Mesenchymal stem cell (in vitro differentiated cells and primary cell): ENCODE results near the gene FNDC3B.
A peak's percentile ranks its signal among the peaks of the same experiment; 100 is the strongest.
"Not testable (repeated sequence)": the region's sequence is repeated elsewhere in the genome, so short reads cannot be mapped to it uniquely, and the experiment has no call there.

Source experiments
- DNase-seq: peaks from one replicate; pipeline ENCODE4 v3.0.0-alpha.2; 2013
- H2AFZ ChIP-seq: one replicate; pipeline ENCODE4 v1.6.1; 2013; ENCODE audit warnings: low read depth, mild to moderate bottlenecking, control low read depth, inconsistent platforms, low read length, moderate library complexity
- H2AK5ac ChIP-seq: 2 replicates; pipeline ENCODE4 v1.6.1; 2013; ENCODE audit warnings: low read length, moderate library complexity, mild to moderate bottlenecking, inconsistent platforms; ENCODE audit not compliant: severe bottlenecking
- H2BK120ac ChIP-seq: one replicate; pipeline ENCODE4 v1.6.1; 2013; ENCODE audit warnings: low read depth, mild to moderate bottlenecking, inconsistent platforms, low read length, moderate library complexity
- H2BK12ac ChIP-seq, 2 experiments: one replicate each; pipeline ENCODE4 v1.6.1; 2013; ENCODE audit warnings: inconsistent platforms in 2 of 2, low read length in 2 of 2, mild to moderate bottlenecking in 2 of 2, moderate library complexity in 2 of 2, control low read depth in 1 of 2
- H2BK15ac ChIP-seq: one replicate; pipeline ENCODE4 v1.6.1; 2013; ENCODE audit warnings: mild to moderate bottlenecking, low read depth, inconsistent platforms; ENCODE audit not compliant: poor library complexity, severe bottlenecking
- H2BK5ac ChIP-seq: 2 replicates; pipeline ENCODE4 v1.6.1; 2013; ENCODE audit warnings: low read depth, mild to moderate bottlenecking, low read length, control low read depth, inconsistent platforms; ENCODE audit not compliant: poor library complexity, severe bottlenecking
- H3K14ac ChIP-seq, 2 experiments: one replicate each; pipeline ENCODE4 v1.6.1; 2013; ENCODE audit warnings: inconsistent platforms in 2 of 2, low read length in 2 of 2, control low read depth in 1 of 2, mild to moderate bottlenecking in 1 of 2, moderate library complexity in 1 of 2
- H3K18ac ChIP-seq, 2 experiments: one replicate each; pipeline ENCODE4 v1.6.1; 2013; ENCODE audit warnings: inconsistent platforms in 2 of 2, low read length in 2 of 2, control low read depth in 1 of 2, low read depth in 1 of 2, mild to moderate bottlenecking in 1 of 2
- H3K23ac ChIP-seq, 2 experiments: one replicate each; pipeline ENCODE4 v1.6.1; 2013; ENCODE audit warnings: inconsistent platforms in 2 of 2, low read length in 2 of 2, mild to moderate bottlenecking in 2 of 2, moderate library complexity in 2 of 2, control low read depth in 1 of 2
- H3K27ac ChIP-seq: 2 replicates; pipeline ENCODE4 v1.5.1; 2013; ENCODE audit warnings: mild to moderate bottlenecking, moderate library complexity, low read length, control low read depth, inconsistent platforms; ENCODE audit not compliant: poor library complexity, severe bottlenecking
- H3K27me3 ChIP-seq, 2 experiments: 2 replicates each; pipeline versions ENCODE4 v1.6.1 to v1.7.0; 2013; ENCODE audit warnings: low read length in 2 of 2, mild to moderate bottlenecking in 2 of 2, moderate library complexity in 2 of 2, control low read depth in 1 of 2, inconsistent platforms in 1 of 2; ENCODE audit not compliant: control insufficient read depth in 1 of 2, insufficient read depth in 1 of 2
- H3K36me3 ChIP-seq, 2 experiments: 2 replicates each; pipeline versions ENCODE4 v1.6.1 to v1.7.0; 2013; ENCODE audit warnings: low read length in 2 of 2, control low read depth in 1 of 2, inconsistent platforms in 1 of 2, low read depth in 1 of 2, mild to moderate bottlenecking in 1 of 2; ENCODE audit not compliant: insufficient read depth in 2 of 2, control insufficient read depth in 1 of 2
- H3K4ac ChIP-seq, 2 experiments: one replicate each; pipeline ENCODE4 v1.6.1; 2013; ENCODE audit warnings: inconsistent platforms in 2 of 2, low read length in 2 of 2, mild to moderate bottlenecking in 2 of 2, moderate library complexity in 2 of 2, control low read depth in 1 of 2, low read depth in 1 of 2
- H3K4me1 ChIP-seq: 2 replicates; pipeline ENCODE4 v1.6.1; 2013; ENCODE audit warnings: low read depth, low read length, control low read depth; ENCODE audit not compliant: control insufficient read depth, insufficient read depth
- H3K4me2 ChIP-seq: 2 replicates; pipeline ENCODE4 v1.6.1; 2013; ENCODE audit warnings: low read length, mild to moderate bottlenecking, inconsistent platforms; ENCODE audit not compliant: poor library complexity, severe bottlenecking
- H3K4me3 ChIP-seq, 2 experiments: 2 replicates each; pipeline versions ENCODE4 v1.5.1 to v1.7.0; 2013; ENCODE audit warnings: low read length in 2 of 2, mild to moderate bottlenecking in 2 of 2, control low read depth in 1 of 2, low read depth in 1 of 2; ENCODE audit not compliant: insufficient read depth in 1 of 2
- H3K79me1 ChIP-seq: replicated peaks from 2 replicates; pipeline ENCODE4 v1.6.1; 2013; ENCODE audit warnings: mild to moderate bottlenecking, control low read depth, low read length, inconsistent platforms; ENCODE audit not compliant: poor library complexity, severe bottlenecking
- H3K9ac ChIP-seq: 2 replicates; pipeline ENCODE4 v1.7.0; 2013; ENCODE audit warnings: mild to moderate bottlenecking, low read length, moderate library complexity
- H3K9me3 ChIP-seq: 2 replicates; pipeline ENCODE4 v1.7.0; 2013; ENCODE audit warnings: mild to moderate bottlenecking, low read length; ENCODE audit not compliant: control insufficient read depth
- H4K8ac ChIP-seq: one replicate; pipeline ENCODE4 v1.6.1; 2013; ENCODE audit warnings: inconsistent platforms, mild to moderate bottlenecking, low read length, moderate library complexity
- H4K91ac ChIP-seq: one replicate; pipeline ENCODE4 v1.6.1; 2013; ENCODE audit warnings: mild to moderate bottlenecking, low read length, inconsistent platforms
- WGBS: methylation state at CpG from one replicate; pipeline ENCODE4 v1.1.7; 2013; ENCODE audit warnings: mixed read lengths; 5-methylcytosine and 5-hydroxymethylcytosine counted together

The FNDC3B gene

DNA sequence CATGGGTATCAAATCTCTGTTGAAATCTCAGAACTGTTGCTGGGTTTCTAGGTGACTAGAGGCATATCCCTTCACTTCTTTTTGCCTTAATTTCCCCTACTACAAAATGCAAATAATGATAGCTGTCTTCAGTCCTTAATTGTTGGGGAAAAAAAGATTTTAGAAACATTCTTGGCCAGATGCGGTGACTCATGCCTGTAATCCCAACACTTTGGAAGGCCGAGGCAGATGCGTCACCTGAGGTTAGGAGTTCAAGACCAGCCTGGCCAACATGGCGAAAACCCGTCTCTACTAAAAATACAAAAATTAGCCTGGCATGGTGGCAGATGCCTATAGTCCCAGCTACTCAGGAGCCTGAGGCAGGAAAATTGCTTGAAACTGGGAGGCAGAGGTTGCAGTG is 329.2 kb downstream of the FNDC3B start:
- H3K18ac ChIP-seq, H3K4ac ChIP-seq, H2AK5ac ChIP-seq, H2BK12ac ChIP-seq, H4K91ac ChIP-seq, H3K9ac ChIP-seq, H3K27me3 ChIP-seq, H3K4me1 ChIP-seq, H3K23ac ChIP-seq, H3K14ac ChIP-seq, H4K8ac ChIP-seq, H2BK5ac ChIP-seq, H2BK120ac ChIP-seq, H3K4me3 ChIP-seq, H3K4me2 ChIP-seq, H2AFZ ChIP-seq, H2BK15ac ChIP-seq, H3K9me3 ChIP-seq: not testable (repeated sequence)
- DNase-seq, result peak; percentile 35
- 90% methylated on average over 5 of the region's 5 CpGs for WGBS
- peaks cover 21% of the 10 kb centered on the region for H3K79me1 ChIP-seq
- peaks cover 19 to 99% of the 10 kb centered on the region in 2 experiments for H3K36me3 ChIP-seq
- peak overlapping the region; percentile 85 for H3K27ac ChIP-seq

DNA sequence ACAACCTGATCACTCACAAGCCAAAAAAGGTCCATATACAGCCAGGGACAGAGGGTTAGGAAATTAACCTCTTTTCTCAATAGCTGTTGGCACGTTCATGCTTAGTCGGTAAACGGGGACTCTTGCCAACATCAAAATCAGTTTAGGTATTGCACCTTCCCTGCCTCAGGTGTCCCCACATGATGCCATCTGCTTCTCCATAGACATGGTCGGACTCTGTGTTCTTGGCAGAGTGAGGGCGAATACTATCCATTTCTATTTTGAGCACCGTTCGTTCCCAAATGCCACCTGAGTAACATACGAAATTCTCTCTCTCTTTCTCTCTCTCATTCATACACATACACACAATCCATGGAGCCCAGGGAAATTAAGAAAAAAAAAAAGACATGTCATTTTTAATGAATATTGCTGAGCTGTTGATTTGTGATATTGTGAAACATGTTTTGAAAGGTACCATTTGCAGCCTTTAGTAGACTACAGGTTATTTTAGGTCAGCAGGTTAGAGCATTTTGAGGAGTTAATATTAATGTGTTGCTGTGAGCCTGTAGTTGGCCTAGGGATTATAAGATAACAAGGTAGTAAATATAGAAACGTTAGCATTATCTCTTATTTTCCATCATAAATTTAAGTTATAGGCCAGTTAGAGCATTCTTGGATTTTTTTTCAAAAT is 330.3 kb downstream of the FNDC3B start:
- no peak overlapping the region for H4K8ac ChIP-seq
- 99% methylated on average over 7 of the region's 9 CpGs for WGBS

DNA sequence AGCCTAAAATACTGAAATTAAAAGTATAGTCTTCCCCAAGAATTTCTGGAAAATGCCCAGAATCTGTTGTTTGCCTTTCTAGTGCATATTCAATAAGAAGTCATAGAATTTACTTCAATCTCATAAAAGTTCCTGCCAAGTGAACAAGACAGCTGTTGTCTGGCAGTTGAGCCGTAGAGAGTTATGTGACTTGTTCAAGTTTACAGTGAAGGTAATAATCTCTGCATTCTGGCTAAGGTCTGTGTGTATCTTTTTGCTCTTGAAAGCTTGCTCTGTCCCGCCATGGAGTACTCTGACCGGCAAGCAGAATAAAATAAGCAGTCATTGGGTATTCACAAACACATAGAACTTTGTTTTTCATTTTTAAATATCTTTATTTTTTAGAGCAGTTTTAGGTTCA is 331.0 kb downstream of the FNDC3B start:
- Histone ChIP-seq H3K23ac (no peak overlapping the region), H3K4ac (no peak overlapping the region), H4K91ac (no peak overlapping the region), H3K79me1 (peaks cover 24% of the 10 kb centered on the region), H3K4me1 (peaks cover 8% of the 10 kb centered on the region), H3K18ac (no peak overlapping the region), H4K8ac (no peak overlapping the region), H3K9me3 (no peaks in the 10 kb centered on the region), H3K27ac (no peak overlapping the region), H3K14ac (no peak overlapping the region), H2AFZ (no peak overlapping the region), H3K27me3 (no peaks in the 10 kb centered on the region), H3K36me3 (peaks cover 19 to 95% of the 10 kb centered on the region in 2 experiments), H3K4me2 (no peak overlapping the region), H2BK120ac (no peak overlapping the region), H3K4me3 (no peak overlapping the region), H2BK12ac (no peak overlapping the region), H3K9ac (no peak overlapping the region), H2BK15ac (no peak overlapping the region), H2BK5ac (no peak overlapping the region), H2AK5ac (no peak overlapping the region)
- no peak for DNase-seq
- 93% methylated on average over 1 of the region's 3 CpGs for WGBS

More for the DNA sequence above, 330.3 kb downstream of the FNDC3B start:
- Histone ChIP-seq H2BK5ac (no peak overlapping the region), H3K27ac (no peak overlapping the region), H3K9ac (no peak overlapping the region), H3K18ac (no peak overlapping the region), H4K91ac (no peak overlapping the region), H3K36me3 (peaks cover 19 to 95% of the 10 kb centered on the region in 2 experiments), H2BK15ac (no peak overlapping the region), H2BK12ac (no peak overlapping the region), H3K27me3 (no peaks in the 10 kb centered on the region), H3K79me1 (peaks cover 22% of the 10 kb centered on the region), H3K4me2 (no peak overlapping the region), H2AFZ (no peak overlapping the region), H2BK120ac (no peak overlapping the region), H3K23ac (no peak overlapping the region), H3K9me3 (no peaks in the 10 kb centered on the region), H3K4ac (no peak overlapping the region), H3K14ac (no peak overlapping the region), H3K4me3 (no peak overlapping the region), H2AK5ac (no peak overlapping the region), H3K4me1 (peaks cover 8% of the 10 kb centered on the region)
- no peak for DNase-seq

DNA sequence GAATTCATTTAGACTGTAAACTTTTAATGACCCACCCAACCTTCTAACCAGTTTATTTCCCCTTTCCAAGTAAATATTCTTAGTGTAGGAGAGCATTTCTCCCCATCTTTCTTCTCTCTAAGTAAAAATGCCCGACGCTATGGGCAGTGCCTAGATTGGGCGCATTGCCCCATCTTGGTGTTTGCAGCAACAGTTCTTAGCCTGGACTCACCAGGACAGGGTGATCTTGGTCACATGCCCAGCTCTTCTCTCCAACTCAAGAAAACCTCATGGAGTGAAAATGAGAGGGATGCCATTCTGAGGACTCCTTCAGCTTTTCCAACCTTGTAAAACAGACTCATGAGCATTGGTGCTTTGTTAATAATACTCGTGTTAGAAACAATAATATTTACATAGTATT is 332.2 kb downstream of the FNDC3B start:
- no peak overlapping the region for H3K14ac ChIP-seq
- no peak for DNase-seq
- no peak overlapping the region for H3K23ac ChIP-seq
- no peak overlapping the region for H2BK12ac ChIP-seq
- H3K27ac ChIP-seq, result no peak overlapping the region
- peaks cover 9% of the 10 kb centered on the region for H3K4me1 ChIP-seq
- no peak overlapping the region for H2AFZ ChIP-seq
- H3K27me3 ChIP-seq, result no peaks in the 10 kb centered on the region
- H2AK5ac ChIP-seq, result no peak overlapping the region
- H3K79me1 ChIP-seq, result peaks cover 27% of the 10 kb centered on the region
- H3K36me3 ChIP-seq, result peaks cover 22 to 95% of the 10 kb centered on the region in 2 experiments
- no peak overlapping the region for H2BK5ac ChIP-seq
- H2BK120ac ChIP-seq, result no peak overlapping the region
- no peak overlapping the region for H3K4ac ChIP-seq
- H3K18ac ChIP-seq, result no peak overlapping the region
- H2BK15ac ChIP-seq, result no peak overlapping the region
- H3K9me3 ChIP-seq, result no peaks in the 10 kb centered on the region
- 98% methylated on average over 3 of the region's 4 CpGs for WGBS
- H4K91ac ChIP-seq, result no peak overlapping the region
- H3K9ac ChIP-seq, result no peak overlapping the region
- H3K4me2 ChIP-seq, result no peak overlapping the region
- H4K8ac ChIP-seq, result no peak overlapping the region
- H3K4me3 ChIP-seq, result no peak overlapping the region
